ENCODE measurements around the gene SORCS2. TPM values are rescaled to one million over a fixed set of nuclear protein-coding genes. Genes with fewer than 3 reads are reported as not detected.

SORCS2 gene
- total RNA-seq, 1 experiment from 2014 or later, result not detected

DNA sequence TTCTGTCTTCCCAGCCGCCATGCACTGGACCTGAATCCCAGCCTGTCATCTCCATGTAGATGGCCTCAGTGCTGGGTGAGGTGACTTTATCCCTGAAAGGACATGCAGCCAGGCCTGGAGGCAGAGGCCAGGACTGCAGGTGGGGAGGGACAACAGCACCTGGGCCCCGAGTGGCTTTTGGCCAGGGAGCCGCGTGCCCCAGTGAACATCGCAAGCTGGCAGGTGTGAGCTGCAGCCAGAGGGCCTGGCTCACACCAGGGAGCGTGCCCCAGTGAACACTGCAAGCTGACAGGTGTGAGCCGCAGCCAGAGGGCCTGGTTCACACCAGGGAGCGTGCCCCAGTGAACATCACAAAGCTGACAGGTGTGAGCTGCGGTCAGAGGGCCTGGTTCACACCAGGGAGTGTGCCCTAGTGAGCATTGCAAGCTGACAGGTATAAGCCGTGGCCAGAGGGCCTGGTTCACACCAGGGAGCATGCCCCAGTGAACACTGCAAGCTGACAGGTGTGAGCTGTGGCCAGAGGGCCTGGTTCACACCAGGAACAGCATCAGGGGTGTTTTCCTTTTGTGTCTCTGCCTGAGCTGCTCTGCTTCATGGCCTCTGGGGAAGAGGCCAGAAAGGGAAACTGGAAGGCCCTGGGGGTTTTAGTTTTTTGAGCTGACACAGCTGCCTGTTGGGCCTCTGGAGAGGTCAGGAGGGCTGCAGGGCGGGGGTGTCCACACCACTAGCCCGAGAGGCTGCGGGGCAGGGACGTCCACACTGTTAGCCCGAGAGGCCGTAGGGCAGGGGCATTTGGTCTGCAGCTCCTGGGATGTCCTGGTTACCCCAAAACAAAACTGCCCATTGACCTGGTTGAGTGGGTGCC is 265.1 kb downstream of the SORCS2 start:
- H3K36me3 Mint-ChIP-seq (ENCODE audit: insufficient read depth, unreplicated experiment), result no peaks in the 10 kb centered on the region
- BruUV-seq (replicated peaks), result no TSS peak
- POLR2A ChIA-PET, result no interaction called here
- CTCF ChIA-PET, result interaction anchor here (0.5 to 1.4 kb wide), 3 partner anchors 22 to 355 kb away, joined by 3 to 4 read pairs (median 3); no protein-coding TSS in a partner anchor
- H3K27ac Mint-ChIP-seq (ENCODE audit: low read depth, unreplicated experiment), result no peak overlapping the region
- H3K4me3 Mint-ChIP-seq (ENCODE audit: unreplicated experiment), result no peak overlapping the region
- intact Hi-C loops (cut with micrococcal nuclease), result no loop called here
- H3K9me3 Mint-ChIP-seq (ENCODE audit: unreplicated experiment), result no peaks in the 10 kb centered on the region
- TF ChIP-seq, protein P1, sequence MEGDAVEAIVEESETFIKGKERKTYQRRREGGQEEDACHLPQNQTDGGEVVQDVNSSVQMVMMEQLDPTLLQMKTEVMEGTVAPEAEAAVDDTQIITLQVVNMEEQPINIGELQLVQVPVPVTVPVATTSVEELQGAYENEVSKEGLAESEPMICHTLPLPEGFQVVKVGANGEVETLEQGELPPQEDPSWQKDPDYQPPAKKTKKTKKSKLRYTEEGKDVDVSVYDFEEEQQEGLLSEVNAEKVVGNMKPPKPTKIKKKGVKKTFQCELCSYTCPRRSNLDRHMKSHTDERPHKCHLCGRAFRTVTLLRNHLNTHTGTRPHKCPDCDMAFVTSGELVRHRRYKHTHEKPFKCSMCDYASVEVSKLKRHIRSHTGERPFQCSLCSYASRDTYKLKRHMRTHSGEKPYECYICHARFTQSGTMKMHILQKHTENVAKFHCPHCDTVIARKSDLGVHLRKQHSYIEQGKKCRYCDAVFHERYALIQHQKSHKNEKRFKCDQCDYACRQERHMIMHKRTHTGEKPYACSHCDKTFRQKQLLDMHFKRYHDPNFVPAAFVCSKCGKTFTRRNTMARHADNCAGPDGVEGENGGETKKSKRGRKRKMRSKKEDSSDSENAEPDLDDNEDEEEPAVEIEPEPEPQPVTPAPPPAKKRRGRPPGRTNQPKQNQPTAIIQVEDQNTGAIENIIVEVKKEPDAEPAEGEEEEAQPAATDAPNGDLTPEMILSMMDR (IDR thresholded peaks at IDR 0.05; ENCODE audit: unreplicated experiment), result no peak
- H3K27me3 Mint-ChIP-seq (ENCODE audit: insufficient read depth, unreplicated experiment), result no peaks in the 10 kb centered on the region
- no peak for DNase-seq (ENCODE audit: unreplicated experiment)
- H3K4me1 Mint-ChIP-seq (ENCODE audit: insufficient read depth, unreplicated experiment), result peaks cover 5% of the 10 kb centered on the region

DNA sequence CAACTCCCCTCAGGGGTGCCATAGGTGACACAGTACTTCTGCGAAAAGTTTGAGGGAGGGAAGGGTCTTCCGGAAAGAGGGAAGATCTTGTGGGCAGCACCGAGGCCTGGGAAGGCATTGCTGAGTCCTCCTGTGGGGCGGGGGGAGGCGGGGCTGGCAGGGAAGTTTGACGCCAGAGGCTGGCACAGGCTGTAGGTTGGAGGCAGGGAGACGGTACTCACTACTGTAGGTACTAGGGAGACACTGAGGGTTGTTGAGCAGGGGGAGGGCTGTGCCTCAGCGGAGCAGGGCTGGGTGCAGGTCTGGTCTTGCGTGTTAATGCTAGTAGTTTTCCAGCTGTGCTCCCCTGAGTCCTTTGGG is 265.7 kb downstream of the SORCS2 start:
- DNase-seq (ENCODE audit: unreplicated experiment), result no peak
- Mint-ChIP-seq H3K4me1 (ENCODE audit: insufficient read depth, unreplicated experiment) (peaks cover 10% of the 10 kb centered on the region), H3K27ac (ENCODE audit: low read depth, unreplicated experiment) (no peak overlapping the region), H3K36me3 (ENCODE audit: insufficient read depth, unreplicated experiment) (no peaks in the 10 kb centered on the region), H3K9me3 (ENCODE audit: unreplicated experiment) (no peaks in the 10 kb centered on the region), H3K27me3 (ENCODE audit: insufficient read depth, unreplicated experiment) (no peaks in the 10 kb centered on the region), H3K4me3 (ENCODE audit: unreplicated experiment) (no peak overlapping the region)
- TF ChIP-seq, protein P1 (IDR thresholded peaks at IDR 0.05; ENCODE audit: unreplicated experiment), result no peak
- BruUV-seq (replicated peaks), result no TSS peak
- CTCF ChIA-PET, result interaction anchor here (0.5 to 1.4 kb wide), 2 partner anchors 23 to 356 kb away, joined by 3 to 4 read pairs; no protein-coding TSS in a partner anchor
- intact Hi-C loops (cut with micrococcal nuclease), result no loop called here
- POLR2A ChIA-PET, result no interaction called here

DNA sequence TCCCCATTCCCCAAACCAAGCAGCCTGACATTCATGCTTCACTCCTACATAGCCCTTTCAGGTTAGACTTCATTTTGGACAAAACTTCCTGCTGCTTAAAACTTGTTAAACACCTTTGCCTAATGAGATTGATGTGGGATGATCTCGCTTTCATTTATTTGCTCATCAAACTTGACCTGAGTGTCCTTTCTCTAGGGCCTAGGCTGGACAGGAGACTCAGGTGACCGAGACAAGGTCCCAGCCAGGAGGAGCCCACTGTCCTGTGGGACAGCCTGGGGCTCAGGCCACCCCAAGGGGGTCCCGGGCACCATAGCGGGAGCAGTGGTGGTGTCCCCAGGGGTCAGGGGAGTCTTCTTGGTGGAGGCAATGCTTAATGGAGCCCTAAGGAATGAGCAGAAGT is 266.1 kb downstream of the SORCS2 start:
- Mint-ChIP-seq H3K4me1 (ENCODE audit: insufficient read depth, unreplicated experiment) (peaks cover 10% of the 10 kb centered on the region), H3K4me3 (ENCODE audit: unreplicated experiment) (no peak overlapping the region), H3K27me3 (ENCODE audit: insufficient read depth, unreplicated experiment) (no peaks in the 10 kb centered on the region), H3K9me3 (ENCODE audit: unreplicated experiment) (no peaks in the 10 kb centered on the region), H3K36me3 (ENCODE audit: insufficient read depth, unreplicated experiment) (no peaks in the 10 kb centered on the region), H3K27ac (ENCODE audit: low read depth, unreplicated experiment) (no peak overlapping the region)
- TF ChIP-seq, protein P1 (IDR thresholded peaks at IDR 0.05; ENCODE audit: unreplicated experiment), result no peak
- DNase-seq (ENCODE audit: unreplicated experiment), result no peak
- intact Hi-C loops (cut with micrococcal nuclease), result no loop called here
- POLR2A ChIA-PET, result no interaction called here
- BruUV-seq (replicated peaks), result no TSS peak
- CTCF ChIA-PET, result interaction anchor here (1.4 kb wide), 1 partner anchor 23 kb away, joined by 4 read pairs; no protein-coding TSS in a partner anchor

DNA sequence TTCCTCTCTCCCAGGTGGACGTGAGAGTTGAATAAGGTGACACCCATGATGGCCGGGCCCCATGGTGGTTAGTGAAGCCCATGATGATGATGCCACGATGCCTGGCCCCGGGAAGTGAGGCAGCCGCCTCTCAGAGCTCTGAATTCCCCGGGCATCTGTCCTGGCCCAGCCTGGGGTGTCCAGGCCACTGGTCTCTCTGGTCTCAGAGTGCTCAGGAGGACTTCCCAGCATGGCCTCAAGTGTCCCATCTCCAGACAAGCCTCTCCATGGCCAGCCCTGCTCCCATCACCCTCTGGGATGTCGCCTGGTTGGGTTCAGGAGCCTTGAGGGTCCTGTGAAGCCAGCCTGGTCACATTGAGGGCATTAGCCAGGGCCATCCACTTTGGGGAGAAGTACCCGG is 267.1 kb downstream of the SORCS2 start:
- POLR2A ChIA-PET, result no interaction called here
- intact Hi-C loops (cut with micrococcal nuclease), result no loop called here
- Mint-ChIP-seq H3K4me3 (ENCODE audit: unreplicated experiment) (no peak overlapping the region), H3K36me3 (ENCODE audit: insufficient read depth, unreplicated experiment) (no peaks in the 10 kb centered on the region), H3K4me1 (ENCODE audit: insufficient read depth, unreplicated experiment) (peaks cover 10% of the 10 kb centered on the region), H3K27me3 (ENCODE audit: insufficient read depth, unreplicated experiment) (no peaks in the 10 kb centered on the region), H3K9me3 (ENCODE audit: unreplicated experiment) (no peaks in the 10 kb centered on the region), H3K27ac (ENCODE audit: low read depth, unreplicated experiment) (no peak overlapping the region)
- CTCF ChIA-PET, result interaction anchor here (0.5 kb wide), 1 partner anchor 343 kb away, joined by 3 read pairs; no protein-coding TSS in a partner anchor
- TF ChIP-seq, protein P1 (IDR thresholded peaks at IDR 0.05; ENCODE audit: unreplicated experiment), result no peak
- no TSS peak for BruUV-seq (replicated peaks)
- no peak for DNase-seq (ENCODE audit: unreplicated experiment)

All from MCF 10A (cell line).